IPS DF 6.9 (cell line): ENCODE measurements around the gene MIPOL1.
A peak's percentile ranks its signal among the peaks of the same experiment; 100 is the strongest.

Experiments used
- DNase-seq: peaks from one replicate; pipeline ENCODE4 v3.0.0-alpha.2; 2013; ENCODE audit warnings: low read depth, low spot score
- H3K27ac ChIP-seq: one replicate; pipeline ENCODE4 v1.5.1; 2013; ENCODE audit warnings: low read length, control low read depth
- H3K27me3 ChIP-seq: 2 replicates; pipeline ENCODE4 v1.6.1; 2013; ENCODE audit warnings: mild to moderate bottlenecking, low read length; ENCODE audit not compliant: control insufficient read depth, insufficient read depth
- H3K36me3 ChIP-seq: 2 replicates; pipeline ENCODE4 v1.6.1; 2013; ENCODE audit warnings: low read length; ENCODE audit not compliant: control insufficient read depth, insufficient read depth
- H3K4me1 ChIP-seq: 2 replicates; pipeline ENCODE4 v1.6.1; 2013; ENCODE audit warnings: low read length; ENCODE audit not compliant: control insufficient read depth, insufficient read depth
- H3K4me3 ChIP-seq: 2 replicates; pipeline ENCODE4 v1.5.1; 2013; ENCODE audit warnings: mild to moderate bottlenecking, low read length
- H3K9me3 ChIP-seq: 2 replicates; pipeline ENCODE4 v1.6.1; 2013; ENCODE audit warnings: low read length, inconsistent platforms; ENCODE audit not compliant: control insufficient read depth, insufficient read depth
- WGBS: extraction: QIAGEN DNeasy Blood & Tissue Kit; methylation state at CpG from one replicate; pipeline ENCODE4 v1.1.7; 2013; ENCODE audit warnings: mixed read lengths, missing lambda C conversion rate; ENCODE audit not compliant: insufficient read length, insufficient coverage; 5-methylcytosine and 5-hydroxymethylcytosine counted together

Gene MIPOL1

DNA sequence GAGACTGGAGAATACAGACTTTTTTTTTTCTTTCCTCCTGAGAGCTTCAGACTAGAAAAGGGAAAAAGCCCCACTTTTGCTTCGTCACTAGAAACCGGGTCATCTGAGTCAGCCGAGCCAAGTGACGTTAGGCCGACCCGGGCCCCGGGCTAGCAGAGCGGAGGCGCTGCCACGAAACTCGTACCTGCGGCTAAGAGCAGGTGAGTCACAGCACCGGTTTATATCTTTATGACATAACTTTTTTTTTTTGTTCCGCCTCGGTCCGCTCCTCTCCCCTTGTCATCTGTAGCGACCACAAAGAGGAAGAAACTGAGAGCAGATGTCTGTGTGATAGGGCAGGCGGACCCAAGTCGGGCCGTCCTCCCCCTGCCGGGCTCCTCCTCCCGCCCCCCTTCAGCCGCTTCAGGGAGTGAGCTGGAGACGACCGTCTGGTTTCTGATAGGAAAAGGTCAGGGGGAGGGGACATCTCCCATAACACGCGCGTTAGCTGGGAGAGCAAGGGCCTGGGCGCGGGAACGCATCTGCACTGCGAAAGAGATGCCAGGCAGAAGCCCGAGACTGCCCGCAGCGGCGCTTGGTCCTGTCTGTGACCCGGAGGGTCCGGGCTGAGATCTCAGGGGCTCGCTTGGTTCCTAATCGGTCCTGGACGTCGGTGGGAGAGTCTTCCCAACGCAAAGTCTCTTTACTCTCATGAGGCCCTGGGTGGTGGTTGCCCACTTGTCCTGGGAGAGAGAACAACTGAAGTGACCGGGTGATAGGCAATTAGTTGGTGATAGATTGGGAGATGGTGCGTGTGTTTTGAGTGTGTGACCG, 398.3 kb downstream of the MIPOL1 start:
- H3K27me3 ChIP-seq, result peaks cover 85% of the 10 kb centered on the region
- no CpG with 5 or more reads among the region's 46 CpGs for WGBS
- no peak overlapping the region for H3K27ac ChIP-seq
- peaks cover 9% of the 10 kb centered on the region for H3K4me1 ChIP-seq
- H3K36me3 ChIP-seq, result no peaks in the 10 kb centered on the region
- no peak for DNase-seq
- H3K9me3 ChIP-seq, result no peaks in the 10 kb centered on the region
- peak overlapping the region; percentile 14; the same call in 1 of the 2 replicates for H3K4me3 ChIP-seq

DNA sequence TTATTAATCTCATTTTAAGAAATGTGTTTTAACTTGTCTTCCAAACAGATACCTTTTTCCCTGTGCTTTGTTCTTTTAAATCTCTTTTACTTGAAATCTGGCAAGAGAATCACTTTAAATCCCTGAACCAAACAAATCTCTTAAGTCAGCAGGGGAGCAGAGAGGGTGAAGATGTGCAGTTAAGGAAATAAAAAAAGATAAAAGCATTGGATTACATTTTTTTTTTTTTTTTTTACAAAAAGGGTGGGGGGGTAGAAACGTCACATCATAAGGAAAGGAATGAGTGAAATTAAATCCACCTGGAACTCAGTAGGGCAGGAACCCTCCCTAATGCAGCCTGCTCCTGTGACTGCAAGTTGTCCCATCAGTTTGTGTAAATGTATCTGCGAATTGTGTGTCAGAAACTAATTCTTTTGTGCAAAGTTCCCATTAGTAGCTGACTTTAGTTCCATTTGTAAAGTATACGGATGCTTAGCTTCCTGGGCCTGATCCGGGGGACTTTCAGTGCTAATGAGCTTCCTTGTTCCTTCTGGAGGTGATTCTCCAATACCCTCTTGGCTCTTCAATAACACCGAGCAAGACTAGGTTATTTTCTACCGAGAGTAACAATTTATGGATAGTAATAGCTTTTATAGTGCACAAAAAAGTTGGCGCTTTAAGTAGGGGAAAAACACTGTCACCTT, 399.2 kb downstream of the MIPOL1 start:
- Histone ChIP-seq H3K4me3 (no peak overlapping the region), H3K9me3 (no peaks in the 10 kb centered on the region), H3K27me3 (peaks cover 88% of the 10 kb centered on the region), H3K27ac (no peak overlapping the region), H3K36me3 (no peaks in the 10 kb centered on the region), H3K4me1 (peaks cover 9% of the 10 kb centered on the region)
- DNase-seq, result no peak
- no CpG with 5 or more reads among the region's 7 CpGs for WGBS

- H3K27ac ChIP-seq, result no peak overlapping the region
- no peaks in the 10 kb centered on the region for H3K36me3 ChIP-seq
- no peak for DNase-seq
- WGBS, result no CpG with 5 or more reads among the region's 20 CpGs
- H3K4me3 ChIP-seq, result no peak overlapping the region
- H3K27me3 ChIP-seq, result peaks cover 88% of the 10 kb centered on the region
- H3K4me1 ChIP-seq, result peaks cover 7% of the 10 kb centered on the region
- H3K9me3 ChIP-seq, result no peaks in the 10 kb centered on the region
Measured at GRCh38 chr14:37597538-37597913, 399.8 kb downstream of the MIPOL1 start.

DNA sequence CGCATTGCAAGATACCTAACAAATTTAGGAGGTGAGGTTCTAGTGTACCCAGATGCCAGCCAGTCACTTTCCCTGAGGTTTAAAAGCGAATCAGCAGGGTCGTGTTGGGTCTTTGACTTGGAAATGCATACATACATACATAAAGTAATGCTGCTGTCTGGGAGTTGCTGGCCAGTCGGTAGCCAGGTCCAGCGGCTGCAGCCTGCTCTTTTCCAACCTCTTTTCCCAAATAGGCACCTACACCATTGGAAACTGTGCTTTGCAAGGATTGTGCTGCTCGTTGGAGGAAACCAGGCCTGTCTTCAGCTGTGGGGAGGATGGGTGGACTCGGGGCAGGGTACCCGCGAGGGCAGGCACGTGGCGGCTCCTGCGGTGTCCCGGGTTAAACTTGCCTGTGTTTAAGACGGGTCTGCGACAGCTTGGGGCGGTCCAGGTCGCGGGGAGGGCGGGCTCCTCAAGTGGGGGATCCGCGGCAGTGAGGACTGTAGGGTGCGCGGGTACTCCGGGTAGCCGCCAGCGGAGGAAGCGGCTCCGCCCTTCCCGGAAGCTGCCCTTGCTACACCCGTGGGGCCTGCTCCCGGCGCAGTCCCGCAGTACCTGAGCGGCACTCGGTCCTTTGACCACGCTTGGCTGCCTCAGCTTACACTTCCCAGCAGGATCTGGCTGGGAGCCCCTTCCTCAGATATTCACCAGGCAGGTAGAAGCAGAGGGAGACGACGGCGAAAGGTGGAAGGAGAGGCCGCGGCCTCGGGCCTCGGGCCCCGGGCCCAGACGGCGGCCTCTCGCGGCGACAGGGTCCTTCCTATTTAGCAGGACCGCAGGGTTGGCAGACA, 400.4 kb downstream of the MIPOL1 start:
- WGBS, result no CpG with 5 or more reads among the region's 50 CpGs
- peaks cover 7% of the 10 kb centered on the region for H3K4me1 ChIP-seq
- H3K4me3 ChIP-seq, result peak overlapping the region; percentile 38; the same call in 1 of the 2 replicates
- peaks cover 88% of the 10 kb centered on the region for H3K27me3 ChIP-seq
- H3K9me3 ChIP-seq, result no peaks in the 10 kb centered on the region
- DNase-seq, result no peak
- H3K27ac ChIP-seq, result no peak overlapping the region
- H3K36me3 ChIP-seq, result no peaks in the 10 kb centered on the region

- Histone ChIP-seq H3K9me3 (no peaks in the 10 kb centered on the region), H3K4me3 (peak overlapping the region; percentile 2; the same call in 1 of the 2 replicates), H3K4me1 (peaks cover 7% of the 10 kb centered on the region), H3K27me3 (peaks cover 88% of the 10 kb centered on the region), H3K36me3 (no peaks in the 10 kb centered on the region), H3K27ac (no peak overlapping the region)
- WGBS, result no CpG with 5 or more reads among the region's 36 CpGs
- no peak for DNase-seq
Measured at GRCh38 chr14:37598747-37599506, 401.2 kb downstream of the MIPOL1 start.

DNA sequence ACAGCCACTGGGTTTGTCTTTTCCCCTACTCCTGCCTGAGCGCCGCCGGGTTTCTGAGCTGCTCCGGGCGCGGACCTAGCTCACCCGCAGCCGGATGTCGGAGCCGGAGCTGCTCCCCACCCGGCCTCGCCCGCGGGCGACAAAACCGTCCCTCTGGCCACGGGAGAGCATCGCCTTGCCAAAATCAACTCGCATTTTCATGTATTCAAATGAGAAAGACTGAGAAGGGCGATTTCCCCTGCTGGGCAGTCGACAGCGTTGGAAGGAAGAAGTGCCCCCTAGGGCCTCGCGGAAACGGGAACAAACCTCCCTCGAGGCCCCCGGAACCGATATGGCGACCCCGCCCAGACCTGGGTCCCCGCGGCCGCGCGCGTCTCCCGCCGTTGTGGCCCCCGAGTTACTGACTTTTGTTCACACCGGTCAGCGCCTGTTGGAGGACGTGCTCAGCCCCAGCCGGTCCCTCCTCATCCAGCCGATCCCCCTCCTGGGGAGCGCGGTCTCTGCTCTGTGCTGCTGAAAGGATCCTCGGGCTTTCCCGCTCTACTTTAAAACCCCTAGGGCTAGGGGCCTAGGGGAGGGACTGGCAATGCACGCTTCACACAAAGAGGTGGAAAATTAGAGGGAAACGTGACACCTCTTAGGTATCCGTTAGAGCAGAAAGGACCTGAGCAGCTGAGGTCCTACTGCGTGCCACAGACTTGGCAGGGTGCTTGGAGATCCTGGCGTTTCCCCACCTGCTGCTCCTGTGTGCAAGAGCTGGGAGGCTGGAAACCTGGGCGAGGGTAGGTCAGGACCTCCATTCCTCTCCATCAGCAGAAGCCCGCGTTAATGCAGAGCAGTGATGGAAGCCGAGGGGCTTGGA, 402.0 kb downstream of the MIPOL1 start:
- Histone ChIP-seq H3K9me3 (no peaks in the 10 kb centered on the region), H3K4me3 (peak overlapping the region; percentile 2; the same call in 1 of the 2 replicates), H3K27me3 (peaks cover 89% of the 10 kb centered on the region), H3K27ac (no peak overlapping the region), H3K4me1 (peaks cover 7% of the 10 kb centered on the region), H3K36me3 (no peaks in the 10 kb centered on the region)
- WGBS, result no CpG with 5 or more reads among the region's 57 CpGs
- no peak for DNase-seq

DNA sequence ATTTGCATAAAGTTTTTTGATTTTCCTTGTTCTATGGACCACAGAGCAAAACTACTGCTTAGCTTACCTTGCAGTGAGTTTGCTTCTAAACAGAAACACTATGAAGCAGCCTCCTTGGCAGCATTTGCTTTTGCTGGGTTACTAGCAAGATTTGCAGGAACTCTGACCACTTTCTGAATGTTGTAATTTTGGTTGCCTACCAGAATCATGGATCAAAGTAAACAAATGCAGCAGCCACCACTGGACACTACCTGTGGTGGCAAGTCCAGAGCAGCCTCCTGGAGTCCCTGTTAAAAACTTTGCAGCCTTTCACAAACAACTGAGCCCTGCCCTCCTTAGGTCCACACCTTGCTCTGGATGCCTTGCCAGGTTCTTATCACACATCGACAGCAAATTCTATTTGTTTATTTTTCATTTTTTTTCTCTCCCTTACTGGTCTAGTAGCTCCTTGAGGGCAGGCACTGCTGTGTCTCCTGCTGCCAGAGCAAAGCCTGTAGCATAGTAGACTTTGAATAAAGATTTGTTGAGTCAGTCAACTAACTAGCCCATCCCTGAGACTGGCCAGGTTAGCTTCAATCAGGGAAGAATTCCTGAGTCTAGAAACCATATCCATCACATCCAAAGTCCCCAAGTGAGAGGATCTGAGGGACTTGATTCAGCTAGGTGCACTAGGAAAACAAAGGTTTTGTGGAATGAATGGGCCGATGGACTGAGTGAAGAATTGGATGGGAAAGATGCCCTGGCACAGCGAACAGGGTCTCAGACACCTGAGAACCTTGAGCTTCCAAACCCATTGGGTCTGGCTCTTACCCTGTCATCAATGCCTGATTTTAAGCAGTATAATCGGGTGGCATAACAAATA, 403.4 kb downstream of the MIPOL1 start:
- Histone ChIP-seq H3K27ac (no peak overlapping the region), H3K36me3 (no peaks in the 10 kb centered on the region), H3K4me3 (no peak overlapping the region), H3K27me3 (peaks cover 81% of the 10 kb centered on the region), H3K4me1 (peaks cover 7% of the 10 kb centered on the region), H3K9me3 (no peaks in the 10 kb centered on the region)
- no peak for DNase-seq
- no CpG with 5 or more reads among the region's 4 CpGs for WGBS

DNA sequence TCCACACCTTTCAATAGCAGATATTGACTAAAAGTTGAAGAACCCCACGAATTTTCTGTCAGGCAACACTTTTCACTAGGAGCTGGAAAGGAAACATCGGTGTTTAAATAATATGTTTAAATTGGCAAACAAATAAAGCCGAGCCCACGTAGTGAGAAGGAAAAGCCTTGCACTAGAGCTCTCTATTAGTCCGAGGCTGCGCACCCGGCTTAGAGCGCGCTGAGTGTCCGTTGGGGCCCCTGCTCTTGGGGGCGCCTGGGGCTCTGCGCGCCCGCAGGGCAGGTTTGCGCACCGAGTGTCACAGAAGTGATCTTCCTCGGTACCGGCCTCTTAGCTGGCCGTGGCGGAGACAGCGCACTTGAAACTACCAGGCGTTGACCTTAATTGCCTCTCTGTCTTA, 404.1 kb downstream of the MIPOL1 start:
- Histone ChIP-seq H3K36me3 (no peaks in the 10 kb centered on the region), H3K27ac (no peak overlapping the region), H3K4me1 (peaks cover 7% of the 10 kb centered on the region), H3K27me3 (peaks cover 75% of the 10 kb centered on the region), H3K4me3 (no peak overlapping the region), H3K9me3 (no peaks in the 10 kb centered on the region)
- no peak for DNase-seq
- WGBS, result no CpG with 5 or more reads among the region's 22 CpGs
